Renal cortex interstitium (tissue), 15 donors: ENCODE measurements around the gene PFDN1. TPM values are rescaled to one million over a fixed set of nuclear protein-coding genes. Genes with fewer than 3 reads are reported as not detected.
A peak's percentile ranks its signal among the peaks of the same experiment; 100 is the strongest.
"Not testable (repeated sequence)": the region's sequence is repeated elsewhere in the genome, so short reads cannot be mapped to it uniquely, and the experiment has no call there.

Source experiments
- DNase-seq, 11 donors: peaks; one replicate each; pipeline ENCODE4 v3.0.0-alpha.2; 2013; ENCODE audit warnings: low read depth in 9 of 11, low spot score in 4 of 11; ENCODE audit errors: extremely low read depth in 1 of 11
- long read RNA-seq, 16 experiments: transcript quantifications; one replicate each; lab custom pipeline, GENCODE V29; 2026
- polyA plus RNA-seq, 3 donors: library from polyadenylated mRNA; unstranded; fragments of 120-200 nt; gene quantifications; one replicate each; pipeline ENCODE4 v1.2.1, GENCODE V29; 2013; ENCODE audit not compliant: insufficient read length in 3 of 3

Gene PFDN1, protein sequence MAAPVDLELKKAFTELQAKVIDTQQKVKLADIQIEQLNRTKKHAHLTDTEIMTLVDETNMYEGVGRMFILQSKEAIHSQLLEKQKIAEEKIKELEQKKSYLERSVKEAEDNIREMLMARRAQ
- 100 to 1,000 TPM in 2 of 3 donors, 10 to 100 TPM in 1; 86.6 to 116 (median 114) TPM for polyA plus RNA-seq
- long read RNA-seq, donor 1, transcript PFDN1-202 (3 exons, 787 nt): minor isoform, 13 of 58 reads
- long read RNA-seq, donor 1, transcript PFDN1-203 (3 exons, 1,091 nt): minor isoform, 7 of 58 reads
- long read RNA-seq, donor 1, transcript PFDN1-201 (4 exons, 1,352 nt): major isoform, 31 of 58 reads
- long read RNA-seq, donor 1, partial matches to known transcripts: 6 of 58 reads
- long read RNA-seq, donor 1, other reads (novel, unspliced or antisense): 0 of 58 reads
- long read RNA-seq, donor 2, transcript PFDN1-201 (4 exons, 1,352 nt): major isoform, 21 of 37 reads
- long read RNA-seq, donor 2, transcript PFDN1-203 (3 exons, 1,091 nt): minor isoform, 6 of 37 reads
- long read RNA-seq, donor 2, transcript PFDN1-202 (3 exons, 787 nt): minor isoform, 10 of 37 reads
- long read RNA-seq, donor 2, partial matches to known transcripts: 0 of 37 reads
- long read RNA-seq, donor 2, other reads (novel, unspliced or antisense): 0 of 37 reads
- long read RNA-seq, donor 3, transcript PFDN1-202 (3 exons, 787 nt): minor isoform, 6 of 47 reads
- long read RNA-seq, donor 3, transcript PFDN1-203 (3 exons, 1,091 nt): minor isoform, 13 of 47 reads
- long read RNA-seq, donor 3, transcript PFDN1-201 (4 exons, 1,352 nt): major isoform, 28 of 47 reads
- long read RNA-seq, donor 3, partial matches to known transcripts: 0 of 47 reads
- long read RNA-seq, donor 3, other reads (novel, unspliced or antisense): 0 of 47 reads
- long read RNA-seq, donor 4, transcript PFDN1-201 (4 exons, 1,352 nt): major isoform, 28 of 41 reads
- long read RNA-seq, donor 4, transcript PFDN1-202 (3 exons, 787 nt): minor isoform, 7 of 41 reads
- long read RNA-seq, donor 4, transcript PFDN1-203 (3 exons, 1,091 nt): minor isoform, 5 of 41 reads
- long read RNA-seq, donor 4, partial matches to known transcripts: 0 of 41 reads
- long read RNA-seq, donor 4, other reads (novel, unspliced or antisense): 0 of 41 reads
- long read RNA-seq, donor 5: 0 reads
- long read RNA-seq, donor 6, transcript PFDN1-201 (4 exons, 1,352 nt): major isoform, 18 of 34 reads
- long read RNA-seq, donor 6, transcript PFDN1-204 (2 exons, 798 nt): minor isoform, 5 of 34 reads
- long read RNA-seq, donor 6, transcript PFDN1-202 (3 exons, 787 nt): minor isoform, 10 of 34 reads
- long read RNA-seq, donor 6, partial matches to known transcripts: 0 of 34 reads
- long read RNA-seq, donor 6, other reads (novel, unspliced or antisense): 0 of 34 reads
- long read RNA-seq, donor 7, transcript PFDN1-202 (3 exons, 787 nt): minor isoform, 14 of 71 reads
- long read RNA-seq, donor 7, transcript PFDN1-203 (3 exons, 1,091 nt): minor isoform, 8 of 71 reads
- long read RNA-seq, donor 7, transcript PFDN1-201 (4 exons, 1,352 nt): major isoform, 43 of 71 reads
- long read RNA-seq, donor 7, partial matches to known transcripts: 5 of 71 reads
- long read RNA-seq, donor 7, other reads (novel, unspliced or antisense): 0 of 71 reads
- long read RNA-seq, donor 8: 0 reads
- long read RNA-seq, donor 9, transcript PFDN1-201 (4 exons, 1,352 nt): major isoform, 15 of 28 reads
- long read RNA-seq, donor 9, partial matches to known transcripts: 5 of 28 reads
- long read RNA-seq, donor 9, other reads (novel, unspliced or antisense): 0 of 28 reads
- long read RNA-seq, donor 10, transcript PFDN1-202 (3 exons, 787 nt): minor isoform, 12 of 51 reads
- long read RNA-seq, donor 10, transcript PFDN1-203 (3 exons, 1,091 nt): minor isoform, 8 of 51 reads
- long read RNA-seq, donor 10, transcript PFDN1-201 (4 exons, 1,352 nt): major isoform, 29 of 51 reads
- long read RNA-seq, donor 10, partial matches to known transcripts: 0 of 51 reads
- long read RNA-seq, donor 10, other reads (novel, unspliced or antisense): 0 of 51 reads
- long read RNA-seq, donor 11, transcript PFDN1-201 (4 exons, 1,352 nt): major isoform, 13 of 16 reads
- long read RNA-seq, donor 11, partial matches to known transcripts: 0 of 16 reads
- long read RNA-seq, donor 11, other reads (novel, unspliced or antisense): 0 of 16 reads
- long read RNA-seq, donor 12, transcript PFDN1-201 (4 exons, 1,352 nt): major isoform, 9 of 18 reads
- long read RNA-seq, donor 12, transcript PFDN1-203 (3 exons, 1,091 nt): minor isoform, 6 of 18 reads
- long read RNA-seq, donor 12, partial matches to known transcripts: 0 of 18 reads
- long read RNA-seq, donor 12, other reads (novel, unspliced or antisense): 0 of 18 reads
- long read RNA-seq, donor 13: 0 reads
- long read RNA-seq, donor 14, transcript PFDN1-203 (3 exons, 1,091 nt): minor isoform, 7 of 38 reads
- long read RNA-seq, donor 14, transcript PFDN1-202 (3 exons, 787 nt): minor isoform, 5 of 38 reads
- long read RNA-seq, donor 14, transcript PFDN1-201 (4 exons, 1,352 nt): major isoform, 26 of 38 reads
- long read RNA-seq, donor 14, partial matches to known transcripts: 0 of 38 reads
- long read RNA-seq, donor 14, other reads (novel, unspliced or antisense): 0 of 38 reads
- long read RNA-seq, donor 15, transcript PFDN1-201 (4 exons, 1,352 nt): major isoform, 15 of 21 reads
- long read RNA-seq, donor 15, partial matches to known transcripts: 0 of 21 reads
- long read RNA-seq, donor 15, other reads (novel, unspliced or antisense): 0 of 21 reads
- long read RNA-seq, donor 16, transcript PFDN1-203 (3 exons, 1,091 nt): minor isoform, 15 of 91 reads
- long read RNA-seq, donor 16, transcript PFDN1-201 (4 exons, 1,352 nt): major isoform, 62 of 91 reads
- long read RNA-seq, donor 16, transcript PFDN1-202 (3 exons, 787 nt): minor isoform, 5 of 91 reads
- long read RNA-seq, donor 16, partial matches to known transcripts: 7 of 91 reads
- long read RNA-seq, donor 16, other reads (novel, unspliced or antisense): 0 of 91 reads

DNA sequence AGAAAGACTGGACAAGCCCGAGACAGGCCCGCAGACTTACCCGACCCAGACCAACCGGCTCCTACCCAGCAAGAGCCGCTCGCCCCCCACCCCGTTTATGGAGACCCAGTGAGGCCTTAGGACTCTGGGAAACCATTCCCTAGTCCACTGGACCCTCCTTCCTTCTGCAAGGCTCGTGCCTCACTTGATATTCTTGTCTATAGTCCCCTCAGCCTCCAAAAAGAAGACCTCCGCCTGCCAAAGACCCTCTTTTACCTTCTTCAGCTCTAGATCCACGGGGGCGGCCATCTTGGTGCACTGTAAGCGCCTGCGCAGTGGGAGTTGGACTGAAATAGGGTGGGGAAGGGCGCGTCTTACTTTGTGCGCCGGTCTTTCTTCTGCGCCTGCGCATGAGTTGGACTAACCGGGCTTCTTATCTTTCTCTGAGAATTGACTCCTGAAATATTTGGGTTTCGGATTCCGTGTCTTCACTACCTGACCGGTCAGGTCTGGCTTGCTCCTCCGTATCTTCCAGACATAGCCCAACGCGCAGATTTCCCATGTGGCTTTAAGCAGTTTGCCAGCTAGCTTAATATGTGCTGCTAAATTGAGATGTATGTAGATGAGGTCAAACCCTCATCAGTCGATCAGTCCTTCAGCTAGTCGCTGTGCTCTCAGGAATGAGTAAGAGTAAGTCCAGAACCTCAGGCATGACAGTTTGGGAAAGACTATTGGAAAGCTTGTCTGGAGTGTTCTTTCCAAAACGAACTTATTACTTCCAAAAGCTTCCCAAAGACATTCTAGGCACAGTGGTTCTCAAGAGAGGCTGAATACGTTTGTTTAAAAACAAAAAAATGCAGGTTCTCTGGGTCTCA, at the start of gene PFDN1:
PFDN1 (minus strand) TSS at position 316 of the 854 bp plus-strand sequence; CDS start at position 288, 28 bp downstream.
- DNase-seq: peak; percentile 86 to 96 (median 91)

DNA sequence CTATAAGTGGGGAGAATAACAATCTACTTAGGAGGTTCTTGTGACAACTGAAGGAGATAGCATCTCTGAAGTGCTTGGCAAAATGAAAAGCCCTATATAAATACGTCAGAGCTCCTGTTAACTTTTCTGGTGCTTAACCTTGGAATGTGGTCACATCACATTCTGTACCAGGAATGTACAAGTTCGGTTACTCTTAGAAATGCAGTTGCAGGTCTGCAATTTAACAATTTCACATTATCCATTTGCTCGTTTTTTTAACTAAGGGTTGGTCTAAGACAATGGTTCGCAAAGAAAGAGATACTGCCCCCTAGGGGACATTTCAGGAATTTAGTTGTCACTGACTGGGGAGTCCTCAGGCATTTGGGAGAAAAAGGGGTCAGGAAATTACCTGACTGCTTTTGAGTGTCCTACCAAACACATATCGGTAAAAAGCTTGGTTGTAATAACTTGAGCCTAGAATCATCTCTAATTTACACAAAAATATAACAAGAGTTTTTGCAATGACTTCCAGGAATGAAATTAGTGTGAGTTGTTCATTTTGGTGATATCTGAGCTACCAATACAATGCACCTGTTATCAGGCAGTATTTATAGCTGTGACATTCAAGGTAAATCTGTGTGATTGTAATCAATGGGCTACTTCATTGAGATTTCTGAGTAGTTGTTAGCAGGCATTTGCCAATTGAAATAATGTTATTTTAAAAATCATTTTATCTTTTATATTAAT, 48.9 kb upstream of the PFDN1 start:
- DNase-seq: peak in 10 of 11 donors; percentile 54 to 78 (median 67)

DNA sequence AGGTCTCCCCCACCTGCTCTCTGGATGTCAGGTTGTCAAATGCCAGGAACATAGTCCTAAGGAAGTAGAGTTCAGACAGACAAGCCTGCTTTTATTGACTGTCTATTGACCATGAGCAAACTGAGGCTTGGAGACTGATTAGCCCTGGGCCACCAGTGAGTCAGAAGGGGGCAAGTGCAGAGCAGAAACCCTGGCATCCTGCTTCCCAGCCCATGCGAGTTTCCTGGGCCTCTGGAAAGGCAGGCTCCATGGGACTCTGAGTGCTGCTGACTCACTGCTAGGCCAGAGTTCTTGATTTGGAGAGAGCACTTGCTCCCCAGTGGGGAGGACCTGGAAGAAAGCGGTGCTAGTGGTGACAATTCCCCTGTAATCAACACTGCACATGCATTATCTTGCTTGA, 46.3 kb upstream of the PFDN1 start:
- DNase-seq: no peak

DNA sequence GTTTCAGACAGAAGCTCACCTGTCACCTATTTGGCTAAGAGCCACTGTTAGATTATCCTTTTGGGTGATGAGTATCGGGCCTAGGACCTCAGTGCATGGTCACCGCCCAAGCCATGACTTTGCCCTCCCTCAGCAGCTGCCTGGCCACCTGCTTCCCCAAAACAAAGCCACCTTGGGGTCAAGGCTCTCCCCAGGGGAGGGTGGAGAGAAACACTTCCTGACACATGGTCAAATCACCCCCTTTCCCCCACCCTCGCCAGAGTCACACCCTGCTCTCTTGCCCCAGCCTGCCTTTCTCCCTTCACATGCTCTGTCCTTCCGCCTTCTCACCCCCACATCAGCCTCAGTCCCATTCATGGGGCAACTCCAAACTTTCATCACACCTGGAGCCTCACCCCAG, 45.2 kb upstream of the PFDN1 start:
- DNase-seq: no peak

DNA sequence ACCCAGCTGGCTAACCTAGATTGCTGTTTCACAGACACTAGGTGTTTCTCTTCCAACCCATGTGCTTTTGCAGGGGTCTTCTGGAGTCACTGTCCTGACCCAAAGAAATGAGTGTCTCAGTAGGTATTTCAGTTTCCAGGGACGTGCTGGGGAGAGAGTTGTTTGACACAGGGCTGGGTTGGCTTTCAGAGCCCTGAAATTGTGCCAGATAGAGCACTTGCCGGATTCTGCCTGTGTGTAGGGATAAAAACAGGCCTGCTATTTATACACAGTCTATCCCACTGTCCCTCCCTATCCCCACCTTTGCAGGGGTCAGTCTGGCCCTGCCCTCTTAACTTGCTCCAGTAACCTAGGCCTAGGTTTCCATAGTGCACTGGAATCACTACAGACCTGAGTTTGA, 44.5 kb upstream of the PFDN1 start:
- no peak for DNase-seq

DNA sequence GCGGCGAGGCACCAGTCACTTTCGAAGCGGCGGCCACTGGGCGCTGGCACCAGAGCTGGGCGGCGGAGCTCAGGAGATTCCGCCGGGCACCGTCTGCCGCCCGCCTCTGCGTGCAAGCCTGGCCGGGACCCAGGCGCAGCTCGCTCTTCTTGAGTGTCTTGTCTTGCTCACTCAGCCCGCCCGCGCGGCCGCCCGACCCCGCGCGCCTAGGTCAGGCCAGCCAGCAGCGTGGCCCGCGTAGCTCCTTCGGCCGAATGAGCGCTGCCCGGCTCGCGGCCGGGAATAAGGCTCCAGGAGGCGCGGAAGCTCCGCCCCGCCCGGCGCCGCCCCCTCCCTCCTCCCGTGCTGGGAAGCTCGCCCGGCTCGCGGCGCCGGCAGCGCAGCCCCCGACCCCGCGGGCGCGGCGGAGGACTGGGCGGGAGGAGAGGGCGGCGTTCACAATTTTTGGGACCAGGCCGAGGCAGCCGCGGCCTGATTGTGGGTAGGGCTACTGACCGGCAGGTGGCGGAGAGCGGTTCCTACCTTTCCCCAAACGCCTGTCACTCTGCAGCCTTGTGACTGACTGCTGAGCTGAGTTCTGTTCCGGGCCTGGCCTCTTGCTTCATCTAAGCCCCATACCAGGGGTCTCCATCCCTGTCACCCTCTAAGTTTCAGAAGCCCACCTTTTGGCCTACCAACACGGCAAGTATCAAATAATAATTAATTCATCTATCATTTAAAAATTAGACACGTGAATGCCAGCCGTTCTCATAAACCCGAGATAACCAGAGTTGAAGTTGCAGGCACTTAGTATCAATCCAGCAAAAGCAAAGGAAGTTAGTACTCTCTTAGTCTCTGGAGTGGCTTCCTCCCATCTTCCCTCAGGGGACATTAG, 43.7 kb upstream of the PFDN1 start, which contains the start of gene HBEGF:
HBEGF (minus strand) TSS at position 256 of the 874 bp plus-strand sequence. CDS start 275 bp downstream, outside the sequence.
- peak in 7 of 11 donors; percentile 49 to 76 (median 73) for DNase-seq

DNA sequence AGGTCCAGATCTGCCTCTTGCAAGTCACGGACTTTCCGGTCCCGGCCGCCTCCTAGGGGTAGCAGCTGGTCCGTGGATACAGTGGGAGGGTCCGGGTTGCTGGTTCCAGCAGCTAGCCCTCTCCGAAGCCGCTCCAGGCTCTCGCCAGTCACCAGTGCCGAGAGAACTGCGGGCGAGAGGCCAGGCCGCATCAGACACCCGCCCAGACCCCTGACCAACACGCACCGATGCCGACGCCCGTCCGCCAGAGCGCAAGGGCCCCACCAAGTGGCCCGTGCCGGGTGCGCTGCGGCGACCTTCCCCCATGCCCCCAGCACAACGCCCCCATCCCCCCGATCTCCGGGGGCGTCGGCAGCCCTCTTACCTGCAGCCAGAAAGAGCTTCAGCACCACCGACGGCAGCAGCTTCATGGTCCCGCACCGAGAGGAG, 43.0 kb upstream of the PFDN1 start:
- peak in 2 of 11 donors; percentile 29 to 43 for DNase-seq

DNA sequence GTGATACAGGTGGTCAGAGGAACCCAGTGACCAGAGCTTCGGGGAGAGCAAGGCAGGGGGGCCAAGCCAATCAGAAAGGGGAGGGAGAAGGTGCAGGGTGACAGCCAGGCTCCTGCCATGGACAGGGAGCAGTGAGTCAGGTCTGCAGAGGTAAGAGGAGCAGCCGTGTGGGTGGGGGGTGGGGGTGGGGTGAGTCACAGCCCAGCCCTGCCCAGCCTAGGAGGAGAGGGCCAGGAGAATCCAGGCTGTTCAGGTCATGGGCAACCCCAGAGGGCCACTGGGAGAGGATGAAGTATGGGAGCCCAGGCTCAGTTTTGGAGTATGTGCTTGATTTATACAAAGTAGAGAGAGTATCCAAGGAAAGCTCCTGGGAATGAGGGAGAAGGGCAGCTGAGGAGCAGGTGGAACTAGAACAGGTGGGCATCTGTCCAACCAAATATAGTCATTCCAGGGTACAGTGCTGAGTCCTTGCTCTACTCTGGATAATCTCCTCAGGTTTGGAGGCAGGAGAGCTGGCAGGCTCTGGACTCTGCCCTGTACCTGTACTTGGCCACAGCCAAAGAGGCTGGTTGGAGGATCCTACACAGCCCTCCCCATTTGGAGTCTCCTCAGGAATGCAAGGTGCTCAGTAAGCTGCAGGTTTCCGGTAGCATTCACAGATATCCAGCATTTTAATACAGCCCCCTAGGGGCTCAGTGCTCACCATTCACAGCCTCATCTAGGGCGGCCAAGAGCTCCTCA, 42.0 kb upstream of the PFDN1 start:
- DNase-seq: no peak

DNA sequence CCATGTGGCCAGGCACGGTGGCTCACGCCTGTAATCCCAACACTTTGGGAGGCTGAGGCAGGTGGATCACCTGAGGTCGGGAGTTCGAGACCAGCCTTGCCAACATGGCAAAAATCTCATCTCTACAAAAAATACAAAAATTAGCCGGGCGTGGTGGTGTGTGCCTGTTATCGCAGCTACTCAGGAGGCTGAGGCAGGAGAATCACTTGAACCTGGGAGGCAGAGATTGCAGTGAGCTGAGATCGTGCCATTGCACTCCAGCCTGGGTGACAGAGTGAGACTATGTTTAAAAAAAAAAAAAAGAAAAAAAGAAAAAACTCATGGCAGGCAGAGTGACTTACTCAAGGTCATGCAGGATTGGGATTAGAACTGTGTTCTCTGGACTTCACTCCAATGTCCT, 40.9 kb upstream of the PFDN1 start:
- DNase-seq: not testable (repeated sequence)

DNA sequence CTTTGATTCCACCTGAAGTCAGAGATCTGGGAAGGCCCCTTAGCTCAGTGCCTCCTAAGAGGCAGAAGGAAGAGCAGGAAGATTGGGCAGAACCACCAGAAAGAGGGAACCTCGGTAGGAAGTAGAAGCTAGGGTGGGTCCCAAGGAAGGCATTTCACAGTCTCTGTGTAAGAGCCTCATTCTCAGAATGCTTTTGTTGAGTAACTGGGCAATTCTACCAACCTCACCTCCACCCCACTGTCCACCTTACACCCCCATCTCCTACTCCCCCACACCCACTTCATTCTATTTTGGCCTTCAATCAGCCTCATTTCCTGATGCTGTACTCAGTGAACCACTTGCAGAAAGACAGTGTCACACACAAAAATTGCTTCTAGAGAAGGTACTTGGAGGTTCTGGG, 40.0 kb upstream of the PFDN1 start:
- no peak for DNase-seq

DNA sequence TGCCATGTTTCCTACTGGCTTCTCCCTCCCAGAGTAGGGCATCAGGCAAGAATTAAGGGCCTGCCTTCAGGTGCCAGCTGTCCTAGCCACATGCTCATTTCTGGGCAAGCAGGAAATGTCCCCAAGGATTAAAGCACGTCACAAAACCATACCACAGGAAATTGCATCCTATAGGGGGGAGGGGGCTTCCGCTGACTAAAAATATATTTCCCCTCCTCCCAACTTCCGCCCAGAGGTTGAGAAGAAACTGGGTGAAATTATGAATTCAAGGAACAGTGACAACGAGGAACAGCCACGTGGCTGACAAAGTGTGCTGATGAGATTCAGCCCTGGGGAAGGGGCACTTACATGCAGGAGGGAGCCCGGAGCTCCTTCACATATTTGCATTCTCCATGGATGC, 39.4 kb upstream of the PFDN1 start:
- DNase-seq: no peak

DNA sequence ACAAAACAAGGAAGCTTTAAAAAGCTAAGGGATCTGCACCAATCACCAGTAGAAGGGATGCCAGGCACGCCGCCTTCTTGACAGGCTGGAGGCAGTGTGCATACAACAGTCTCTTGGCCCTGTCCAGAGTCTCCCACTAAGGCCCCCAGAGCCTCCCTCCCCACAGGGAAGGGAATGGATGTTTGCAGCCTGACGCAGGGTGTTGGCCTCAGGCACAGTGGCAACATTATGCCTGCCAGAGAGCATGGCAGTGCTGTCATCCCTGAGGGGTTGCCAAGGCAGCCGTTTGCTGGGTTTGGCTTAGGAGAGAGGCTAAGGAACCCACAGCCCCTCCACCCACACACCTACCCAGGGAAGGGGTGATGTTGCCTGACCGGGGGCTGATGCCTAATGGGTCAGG, 38.7 kb upstream of the PFDN1 start:
- no peak for DNase-seq
